HG02973 (cell line): ENCODE results near the gene CCNL2.
"Not testable (repeated sequence)": the region's sequence is repeated elsewhere in the genome, so short reads cannot be mapped to it uniquely, and the experiment has no call there.

ENCODE experiments used
- ATAC-seq: cut with Tn5 transposase; IDR thresholded peaks from one replicate; pipeline ENCODE4 v1.9.1; 2021; ENCODE audit warnings: moderate library complexity; ENCODE audit not compliant: unreplicated experiment

CCNL2 gene

GRCh38 chr1:1399187-1399871 is at the start of gene CCNL2:
CCNL2 (minus strand) TSS chr1:1399335; CDS start chr1:1399306, 29 bp downstream.
- ATAC-seq, result peak; percentile 85

GRCh38 chr1:1446631-1447030 is 47.5 kb upstream of the CCNL2 start:
- ATAC-seq, result not testable (repeated sequence)

- no peak for ATAC-seq
These were observed 43.1 kb upstream of the CCNL2 start for GRCh38 chr1:1442069-1442770.

- ATAC-seq, result peak; percentile 46
These were observed 42.1 kb upstream of the CCNL2 start for GRCh38 chr1:1441002-1441888.

GRCh38 chr1:1440262-1441001 is 41.3 kb upstream of the CCNL2 start:
- no peak for ATAC-seq

GRCh38 chr1:1439546-1440261 is 40.6 kb upstream of the CCNL2 start:
- no peak for ATAC-seq

GRCh38 chr1:1438531-1439381 is 39.6 kb upstream of the CCNL2 start:
- no peak for ATAC-seq

- ATAC-seq, result no peak
These were observed 38.8 kb upstream of the CCNL2 start for GRCh38 chr1:1437904-1438376.

GRCh38 chr1:1437033-1437903 is 38.1 kb upstream of the CCNL2 start:
- ATAC-seq, result no peak

GRCh38 chr1:1436630-1437032 is 37.5 kb upstream of the CCNL2 start:
- ATAC-seq, result no peak

GRCh38 chr1:1435911-1436629 is 36.9 kb upstream of the CCNL2 start:
- ATAC-seq, result no peak

GRCh38 chr1:1435106-1435903 is 36.2 kb upstream of the CCNL2 start, which contains the start of gene VWA1:
VWA1 (plus strand) TSS chr1:1435690; CDS start chr1:1435749, 59 bp downstream.
- ATAC-seq, result no peak

GRCh38 chr1:1434824-1435105 is 35.6 kb upstream of the CCNL2 start:
- no peak for ATAC-seq

GRCh38 chr1:1434131-1434823 is 35.1 kb upstream of the CCNL2 start:
- ATAC-seq, result no peak

GRCh38 chr1:1433804-1434130 is 34.6 kb upstream of the CCNL2 start:
- ATAC-seq, result no peak
